Breast epithelium (tissue), 3 donors: Measurements from ENCODE around the gene EPS8.

Experiments used
- CTCF ChIP-seq, 3 donors: fragments of 450-650 bp; IDR thresholded peaks; one replicate each; pipeline ENCODE4 v1.5.1; 2016 to 2017; ENCODE audit warnings: antibody characterized with exemption in 3 of 3, mild to moderate bottlenecking in 3 of 3, moderate library complexity in 3 of 3
- POLR2AphosphoS5 ChIP-seq, 3 donors: sonication (generic); formaldehyde crosslinking; IDR thresholded peaks; one replicate each; pipeline ENCODE4 v1.6.1; 2017; ENCODE audit warnings: antibody characterized with exemption in 3 of 3

GRCh38 chr12:15823360-15824128 lies 34.4 kb upstream of the EPS8 start:
- TF ChIP-seq CTCF (IDR thresholded peaks at IDR 0.05) (no peak), POLR2AphosphoS5 (IDR thresholded peaks at IDR 0.05) (no peak)
